Cortex of kidney (tissue), 1 donor: ENCODE results near the gene CYB5RL.
"Not testable (repeated sequence)": the region's sequence is repeated elsewhere in the genome, so short reads cannot be mapped to it uniquely, and the experiment has no call there.

Experiments used
- DNase-seq: peaks from one replicate; lab custom pipeline; 2025; lab: John Stamatoyannopoulos, UW

CYB5RL gene

DNA sequence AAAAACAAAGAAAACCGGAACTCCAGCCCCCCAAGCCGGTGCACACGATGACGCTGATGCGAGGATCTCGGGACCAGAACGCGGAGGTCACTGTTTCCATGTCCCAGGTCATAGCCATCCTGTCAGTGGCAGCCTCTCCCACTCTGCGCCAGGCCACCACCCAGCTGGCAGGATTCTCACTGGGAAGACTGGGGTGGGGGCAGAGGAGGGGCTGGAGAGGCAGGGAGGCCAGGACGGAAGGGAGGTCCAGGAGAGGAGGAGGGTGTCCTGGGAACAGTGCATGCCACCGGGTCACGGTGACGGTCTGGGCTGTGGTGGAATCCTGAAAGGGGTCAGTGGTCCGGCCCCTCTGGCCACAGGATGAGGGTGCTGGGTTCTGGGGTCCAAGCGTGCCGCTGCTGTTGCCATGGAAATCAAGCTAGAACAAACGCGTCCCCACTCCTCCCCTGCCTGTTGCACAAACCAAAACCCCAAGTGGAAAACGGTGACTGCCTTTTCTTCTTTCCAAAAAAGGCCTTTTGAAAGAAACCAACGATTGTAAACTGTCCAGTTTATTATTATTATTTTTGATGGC lies 26.2 kb upstream of the CYB5RL start:
- DNase-seq: no peak

DNA sequence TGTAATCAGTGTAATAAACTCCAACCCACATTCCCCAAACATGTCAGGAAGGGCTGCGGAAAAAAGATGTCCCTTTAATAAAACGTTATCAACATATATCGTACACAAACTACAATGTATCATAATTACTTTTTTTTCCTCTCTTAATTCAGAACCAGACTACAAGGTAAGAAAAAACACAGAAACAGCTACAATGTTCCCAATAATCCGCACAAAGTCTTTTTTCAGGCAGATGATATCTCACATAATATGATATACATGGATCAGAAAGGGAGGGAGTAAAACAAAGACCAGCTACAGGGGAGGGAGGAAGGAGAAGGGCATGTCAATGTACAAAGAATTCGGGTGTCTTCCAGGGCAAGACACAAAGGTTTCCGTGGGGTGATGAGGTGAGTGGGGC lies 25.5 kb upstream of the CYB5RL start:
- no peak for DNase-seq

DNA sequence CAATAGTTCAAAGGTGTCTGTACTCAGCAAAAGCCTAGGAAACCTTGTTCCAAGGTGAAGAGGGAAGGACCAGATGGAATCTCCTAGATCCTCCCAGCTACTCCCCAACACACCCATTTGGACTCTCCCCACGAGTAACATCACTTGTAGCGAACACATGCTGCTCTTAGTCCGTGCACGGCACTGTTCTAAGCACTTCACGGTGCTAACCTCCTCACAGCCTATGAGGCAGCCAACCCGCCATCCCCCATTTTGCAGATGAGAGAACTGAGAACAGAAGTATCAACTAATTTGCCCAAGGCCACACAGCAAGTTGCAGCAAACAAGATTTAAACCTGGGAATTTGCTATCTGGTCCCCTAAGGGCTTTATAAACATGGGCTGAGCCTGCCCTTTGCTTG lies 24.4 kb upstream of the CYB5RL start:
- DNase-seq: no peak

DNA sequence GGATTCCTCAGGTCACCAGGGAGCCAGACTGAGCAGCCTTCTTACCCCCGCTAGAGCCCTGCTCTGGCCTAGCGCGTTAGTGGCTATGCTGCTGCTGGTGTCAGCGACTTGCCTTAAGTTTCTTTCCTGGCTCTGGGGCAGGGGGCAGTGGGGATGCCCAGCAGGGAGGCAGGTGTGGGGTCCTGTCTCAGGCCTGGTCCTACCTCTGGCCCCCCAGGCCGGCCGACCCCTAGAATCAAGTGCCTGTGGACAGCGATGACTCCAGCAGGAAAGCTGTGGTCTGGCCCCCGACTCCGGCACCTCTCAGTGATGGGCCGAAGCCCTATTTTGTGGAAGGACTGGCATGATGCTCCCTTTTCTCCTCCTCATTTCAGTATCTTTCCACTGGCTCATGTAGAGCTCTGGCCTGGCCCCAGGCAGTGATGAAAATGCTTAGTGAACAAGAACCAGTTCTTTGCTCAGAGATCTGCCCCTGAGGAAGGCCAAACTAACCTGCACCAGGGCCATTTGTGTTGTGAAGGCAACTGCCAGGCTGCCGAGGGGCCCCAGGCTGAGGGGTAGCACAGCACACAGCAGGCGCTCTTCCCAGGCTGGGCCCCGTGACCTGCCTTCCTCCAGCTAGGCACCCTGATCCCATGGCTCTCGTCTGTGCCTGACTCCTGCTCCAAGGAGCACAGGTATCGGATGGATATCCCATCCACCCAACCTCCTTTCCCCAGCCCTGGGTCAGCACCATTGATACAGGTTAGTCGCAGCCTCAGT lies 23.8 kb upstream of the CYB5RL start:
- DNase-seq: no peak

DNA sequence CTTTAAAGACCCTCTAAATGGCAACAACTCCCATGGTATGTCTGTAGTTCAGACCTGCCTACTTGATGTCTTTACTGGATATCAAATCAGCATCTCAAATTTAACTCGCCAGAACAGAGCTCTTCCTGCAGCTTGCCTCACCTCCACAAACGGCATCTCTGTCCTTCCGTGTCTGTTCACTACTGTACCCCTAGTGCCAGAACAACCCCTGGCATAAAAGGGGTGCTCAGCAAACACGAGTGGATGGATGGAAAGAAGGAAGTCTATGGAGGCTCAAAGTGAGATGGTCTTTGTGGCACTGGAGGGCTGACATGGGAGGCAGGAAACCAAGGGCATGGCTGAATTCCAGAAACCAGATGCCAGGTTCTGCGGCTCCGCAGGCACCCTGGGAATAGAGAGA lies 22.9 kb upstream of the CYB5RL start:
- DNase-seq: no peak

DNA sequence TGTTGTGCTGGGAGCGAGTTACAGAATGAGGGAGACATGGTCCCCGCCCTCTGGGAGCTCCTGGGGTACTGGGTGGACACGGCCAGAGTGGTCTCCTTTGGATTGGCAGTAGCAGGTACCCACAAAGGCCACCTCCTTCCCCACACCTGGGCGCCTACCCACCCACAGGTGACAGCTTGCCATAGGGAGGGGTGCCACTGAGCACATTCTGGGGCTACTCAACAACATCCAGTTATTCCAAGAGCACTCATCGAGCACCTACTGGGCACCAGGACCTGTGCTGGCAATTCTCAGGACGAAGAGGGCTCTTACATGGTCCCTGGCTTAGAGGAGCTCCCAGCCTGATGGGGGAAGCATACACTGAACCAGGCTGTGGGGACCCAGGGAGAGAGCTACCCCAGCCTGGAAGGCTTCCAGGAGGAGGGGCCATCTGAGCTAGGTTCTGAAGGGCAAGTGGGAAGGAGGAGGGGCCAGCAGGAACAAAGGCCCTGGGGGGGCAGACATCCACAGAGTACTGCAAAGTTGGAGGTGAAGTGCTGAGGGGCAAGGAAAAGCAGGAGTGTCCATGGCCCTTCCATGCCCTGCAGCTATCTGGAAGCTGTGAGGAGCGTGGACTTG lies 22.1 kb upstream of the CYB5RL start:
- DNase-seq: no peak

DNA sequence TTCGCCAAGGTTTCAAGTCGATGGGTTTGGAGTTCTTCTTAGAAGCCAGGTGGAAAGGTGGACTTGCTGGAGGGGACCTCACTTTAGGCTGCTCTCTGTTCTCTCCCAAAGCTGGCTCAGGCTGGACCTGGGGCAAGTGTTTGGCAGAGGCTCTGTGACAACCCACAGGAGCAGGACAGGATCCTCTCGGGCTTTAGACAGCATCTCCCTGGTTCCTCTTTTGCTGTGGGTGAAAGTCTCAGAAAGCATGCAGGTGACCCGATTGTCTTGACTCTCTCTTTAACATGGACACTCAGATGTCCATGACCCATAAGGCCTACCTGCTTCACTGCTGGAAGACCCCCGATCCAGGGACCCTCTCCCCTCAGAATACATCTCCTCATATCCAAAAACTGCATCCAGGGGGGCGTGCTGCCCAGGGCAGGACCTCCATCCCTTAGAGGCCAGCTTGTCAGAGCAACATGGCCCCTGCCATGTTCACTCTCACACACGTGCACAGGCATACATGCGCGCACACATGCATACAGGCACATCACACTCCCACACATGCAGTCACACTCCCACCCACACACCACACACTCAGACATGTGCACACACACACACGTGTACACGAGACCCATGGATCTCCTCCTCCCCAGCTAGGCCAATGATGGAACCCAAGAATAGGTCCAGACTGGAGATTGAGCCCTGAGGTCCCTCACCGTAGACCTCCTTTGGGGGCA lies 21.4 kb upstream of the CYB5RL start:
- no peak for DNase-seq

DNA sequence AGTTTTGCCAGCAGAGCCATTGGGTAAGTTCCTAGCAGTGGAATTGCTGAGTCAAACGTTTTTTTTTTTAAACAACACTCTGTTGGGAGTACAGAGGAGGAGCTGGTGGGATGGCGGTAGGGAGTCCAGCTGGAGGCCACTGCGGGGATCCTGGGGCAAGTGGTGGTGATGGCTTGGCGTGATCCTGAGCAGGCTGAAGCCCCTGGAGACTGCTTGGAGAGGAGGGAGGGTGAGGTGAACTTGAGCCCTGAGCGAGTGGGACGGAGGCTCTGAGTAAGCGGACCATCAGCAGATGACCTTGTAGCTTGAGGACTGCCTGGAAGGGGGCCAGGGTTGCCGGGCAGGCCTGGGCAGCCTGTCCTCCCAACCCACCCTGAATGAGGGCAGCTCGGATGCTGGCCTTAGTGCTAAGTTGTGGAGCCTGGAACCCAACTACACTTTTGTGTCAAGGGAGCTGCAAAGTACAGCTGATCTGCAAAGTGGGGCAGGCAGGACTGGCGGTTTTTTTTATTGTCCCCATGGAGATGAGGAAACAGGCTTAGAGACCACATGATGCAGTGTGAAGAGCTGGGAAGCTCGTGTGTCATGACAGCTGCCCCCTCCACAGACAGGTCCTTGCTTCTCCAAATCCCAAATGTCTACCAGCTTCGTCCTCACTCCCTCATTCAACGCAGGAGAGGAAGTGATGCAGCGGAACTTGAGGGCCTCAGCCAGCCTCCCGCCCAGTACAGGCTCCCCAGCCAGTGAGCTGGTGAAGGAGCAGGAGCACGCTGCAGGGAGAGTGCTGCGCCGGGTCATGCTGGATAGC lies 20.4 kb upstream of the CYB5RL start:
- DNase-seq: no peak

DNA sequence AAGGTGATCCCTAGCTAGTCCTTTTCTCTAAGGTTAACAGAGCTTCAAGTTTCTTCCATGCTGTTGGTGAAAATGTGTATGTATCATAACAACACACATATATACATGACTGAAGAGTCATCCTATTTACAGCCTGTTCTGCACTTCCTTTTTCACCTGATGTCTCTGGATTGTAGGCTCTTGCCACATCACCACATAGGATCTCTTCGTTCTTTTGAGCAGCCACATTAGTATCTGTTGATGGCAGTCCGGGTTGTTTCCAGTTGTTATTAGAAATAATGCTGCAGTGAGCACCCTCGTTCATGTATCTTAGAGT lies 19.8 kb upstream of the CYB5RL start:
- DNase-seq: no peak

DNA sequence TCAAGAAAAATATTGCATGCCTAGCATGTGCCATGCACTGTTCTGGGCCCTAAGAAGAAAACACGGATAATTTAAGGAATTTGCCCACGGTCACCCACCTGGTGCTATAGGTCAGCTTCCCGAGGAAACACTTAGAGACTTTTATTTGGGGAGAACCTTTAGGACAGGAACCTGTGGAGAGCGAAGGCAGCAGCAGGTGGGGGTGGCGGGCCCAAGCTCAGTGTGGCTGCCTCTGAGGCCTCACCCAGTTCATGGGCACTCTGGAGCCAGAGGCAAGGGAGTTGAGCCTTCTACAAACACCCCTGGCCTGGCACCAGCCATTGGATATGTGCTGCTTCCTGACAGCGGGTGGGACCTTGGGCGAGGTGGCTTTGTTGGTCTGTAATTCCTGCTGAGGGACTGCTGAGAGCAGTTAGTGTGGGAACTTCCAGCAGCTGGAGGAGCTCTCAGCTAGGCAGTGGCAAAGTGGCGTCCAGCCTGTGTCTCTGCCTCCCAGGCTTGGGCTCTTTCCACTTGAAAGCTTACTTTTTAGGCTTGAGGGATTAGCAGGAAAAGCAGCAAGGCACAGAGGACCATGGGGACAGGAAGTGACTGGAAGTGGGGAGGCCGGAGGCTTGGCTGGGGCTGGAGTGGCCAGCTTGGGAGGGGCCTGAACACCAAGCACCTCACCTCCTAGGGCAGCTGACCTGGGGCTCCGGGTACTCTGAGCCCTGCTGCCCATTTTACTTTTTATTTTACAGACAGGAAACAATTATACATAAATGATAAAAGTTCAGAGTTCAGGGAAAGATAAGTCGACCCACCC lies 19.3 kb upstream of the CYB5RL start:
- DNase-seq: no peak

DNA sequence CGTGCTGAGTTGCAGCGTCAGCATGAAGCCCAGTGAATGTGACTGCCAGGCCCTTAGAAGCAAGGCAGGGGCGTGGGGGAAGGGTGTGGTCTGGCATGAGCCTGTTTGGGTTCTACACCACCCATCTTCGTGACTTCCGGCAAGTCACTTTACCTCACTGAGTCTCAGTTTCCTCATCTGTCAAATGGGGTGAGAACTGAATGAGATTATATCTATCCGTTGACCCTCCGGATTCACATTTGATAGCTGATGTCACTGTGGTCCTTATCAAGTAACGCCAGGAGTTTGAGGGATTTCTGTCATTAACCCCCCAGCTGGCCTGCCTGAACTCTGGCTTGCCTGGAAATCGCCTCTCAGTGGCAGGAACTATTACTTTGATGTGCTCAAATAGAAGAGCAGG lies 15.7 kb upstream of the CYB5RL start:
- DNase-seq: no peak

DNA sequence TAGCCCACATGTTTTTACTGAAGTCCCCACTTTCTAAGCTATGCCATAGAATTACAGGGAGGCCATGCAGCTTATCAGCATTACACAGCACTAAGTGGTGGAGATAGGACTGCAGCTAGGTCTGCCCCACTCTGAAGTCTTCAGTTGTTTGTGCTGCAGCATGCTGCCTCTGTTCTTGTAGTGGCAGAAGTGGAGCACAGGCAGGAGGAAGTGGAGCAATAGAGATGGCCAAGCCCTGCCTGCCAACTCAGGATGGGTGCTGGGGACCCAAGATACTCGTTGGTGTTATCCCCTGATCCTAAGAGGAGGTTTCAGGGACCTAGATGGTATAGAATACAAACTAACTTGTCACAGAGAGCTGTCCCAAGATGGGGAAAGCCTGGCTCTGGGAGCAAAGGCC lies 13.0 kb upstream of the CYB5RL start:
- no peak for DNase-seq

DNA sequence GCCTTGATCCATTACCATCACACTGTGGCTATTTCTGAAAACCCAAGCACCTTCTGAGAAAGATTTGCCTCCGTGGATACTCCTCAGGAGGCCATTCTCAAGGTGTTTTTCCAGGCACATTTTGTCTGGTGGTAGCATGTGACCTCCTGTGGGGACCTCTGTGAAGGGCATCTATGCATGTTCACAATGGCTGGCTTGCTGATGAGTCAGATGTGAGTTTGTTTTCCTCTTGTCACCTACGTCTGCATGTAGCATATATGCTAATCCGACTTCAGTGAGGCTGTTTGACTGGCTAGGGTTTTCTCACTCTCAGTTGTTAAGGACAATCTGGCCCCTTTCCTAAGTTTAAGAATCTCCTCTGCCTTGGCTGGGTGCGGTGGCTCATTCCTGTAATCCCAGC lies 8.1 kb upstream of the CYB5RL start:
- DNase-seq: not testable (repeated sequence)

DNA sequence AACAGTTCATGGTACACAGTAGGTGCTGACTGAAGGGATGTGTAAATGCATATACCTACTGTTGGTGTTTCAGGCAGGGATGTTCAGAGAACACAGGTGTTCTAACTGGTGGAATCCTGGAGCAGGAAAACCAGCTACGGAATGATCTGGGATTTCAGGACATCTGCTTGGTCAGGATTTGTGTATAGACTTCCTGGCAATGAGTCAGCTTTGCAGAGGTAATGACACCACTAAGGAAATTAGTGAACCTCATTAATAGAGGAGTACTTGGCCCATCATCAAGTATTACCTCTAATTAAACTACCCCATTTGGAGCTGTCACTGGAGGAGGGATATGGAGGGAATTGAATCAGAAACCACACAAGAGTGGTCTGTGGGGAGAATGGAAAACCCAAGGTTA lies 7.5 kb upstream of the CYB5RL start:
- DNase-seq: no peak

DNA sequence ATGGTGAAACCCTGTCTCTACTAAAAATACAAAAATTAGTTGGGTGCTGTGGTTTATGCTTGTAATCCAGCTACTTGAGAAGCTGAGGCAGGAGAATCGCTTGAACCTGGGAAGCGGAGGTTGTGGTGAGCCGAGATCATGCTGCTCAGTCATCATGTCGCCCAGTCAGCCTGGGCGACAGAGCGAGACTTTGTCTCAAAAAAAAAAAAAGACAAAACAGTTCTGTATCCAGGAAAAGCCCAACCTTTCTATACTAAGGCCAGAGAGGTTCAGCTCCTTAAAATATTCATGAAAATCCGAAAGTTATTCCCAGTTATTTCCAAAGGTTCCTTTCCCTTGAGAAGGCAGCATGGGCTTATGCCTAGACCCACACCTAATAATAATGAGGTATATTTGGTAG lies 4.4 kb upstream of the CYB5RL start:
- DNase-seq: no peak

DNA sequence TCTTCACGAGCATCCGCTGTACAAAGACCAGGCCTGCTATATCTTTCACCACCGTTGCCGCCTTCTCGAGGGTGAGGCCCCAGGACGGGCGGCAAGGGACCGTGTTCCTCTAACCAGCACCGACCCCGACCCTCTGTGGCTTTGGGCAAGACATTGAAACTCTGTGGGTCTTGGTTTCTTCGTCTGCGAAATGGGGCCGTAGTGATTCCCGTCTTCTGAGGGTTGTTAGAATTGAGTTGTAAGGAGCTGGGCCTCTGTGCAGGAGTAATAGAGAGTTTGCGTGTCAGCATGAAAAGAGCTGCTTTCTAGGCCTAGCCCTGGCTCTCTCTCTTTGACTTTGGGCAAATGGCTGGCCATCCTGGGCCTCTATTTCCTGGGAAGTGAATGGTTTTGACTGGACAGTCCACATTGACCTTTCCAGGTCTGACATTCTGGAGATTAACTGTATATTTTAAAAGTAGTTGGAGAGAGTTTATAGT lies 728 bp upstream of the CYB5RL start:
- no peak for DNase-seq

DNA sequence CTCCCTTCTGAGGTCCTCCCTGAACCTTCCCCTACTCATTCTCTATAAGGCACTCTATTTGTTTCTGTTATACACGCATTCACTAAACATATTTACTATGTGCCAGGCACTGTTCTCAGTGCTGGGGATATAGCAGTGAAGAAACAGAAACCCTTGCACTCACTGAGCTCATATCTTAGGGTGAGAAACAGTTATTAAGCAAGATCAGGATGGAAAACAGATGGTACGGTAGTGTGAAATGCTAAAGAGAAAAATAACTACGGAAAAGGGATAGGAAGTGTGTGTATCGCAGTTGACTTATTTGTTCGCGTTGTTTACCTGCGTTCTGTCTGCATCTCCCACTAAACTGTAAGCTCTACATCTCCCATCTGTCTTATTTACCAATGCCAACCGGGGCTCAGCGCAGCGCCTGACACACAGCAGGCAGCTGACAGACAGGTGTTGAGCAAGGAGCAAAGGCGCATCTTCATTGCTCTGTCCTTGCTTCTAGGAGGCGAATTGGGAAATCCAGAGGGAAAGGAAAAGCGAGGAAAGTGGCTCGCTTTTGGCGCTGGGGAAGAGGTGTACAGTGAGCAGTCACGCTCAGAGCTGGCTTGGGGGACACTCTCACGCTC lies 572 bp downstream of the CYB5RL start:
- DNase-seq: no peak

DNA sequence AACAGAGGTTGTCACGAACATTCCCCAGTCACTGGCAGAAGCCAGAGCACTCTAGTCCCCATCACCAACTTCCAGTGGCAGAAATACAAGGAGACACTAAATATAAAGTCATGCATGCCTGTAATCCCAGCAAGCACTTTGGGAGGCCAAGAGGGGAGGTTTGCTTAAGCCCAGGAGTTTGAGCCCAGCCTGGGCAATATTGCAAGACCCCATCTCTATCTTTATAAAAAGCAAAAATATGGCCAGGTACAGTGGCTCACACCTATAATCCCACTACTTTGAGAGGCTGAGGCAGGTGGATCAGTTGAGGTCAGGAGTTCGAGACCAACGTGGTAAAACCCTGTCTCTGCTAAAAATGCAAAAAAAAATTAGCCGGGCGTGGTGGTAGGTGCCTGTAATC lies 6.4 kb downstream of the CYB5RL start:
- DNase-seq: no peak

DNA sequence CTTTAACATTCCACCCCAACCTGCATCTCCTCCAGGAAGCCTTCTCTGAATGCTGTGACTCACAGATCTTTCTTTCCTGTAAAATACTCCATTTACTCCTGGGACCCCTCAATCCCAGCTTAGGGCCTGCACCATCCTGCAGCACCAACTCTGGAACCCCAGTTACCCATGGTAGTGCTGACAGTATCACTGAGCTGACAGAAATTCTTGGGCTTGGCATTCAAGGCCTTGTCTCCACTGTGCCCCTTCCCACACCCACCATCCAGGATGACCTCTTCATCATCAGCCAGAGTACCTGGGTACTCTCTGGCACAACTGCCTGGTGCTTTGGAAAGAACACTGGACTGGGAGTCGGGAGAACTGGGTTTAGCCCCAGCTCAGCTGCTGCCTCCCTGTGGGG lies 8.3 kb downstream of the CYB5RL start:
- no peak for DNase-seq

DNA sequence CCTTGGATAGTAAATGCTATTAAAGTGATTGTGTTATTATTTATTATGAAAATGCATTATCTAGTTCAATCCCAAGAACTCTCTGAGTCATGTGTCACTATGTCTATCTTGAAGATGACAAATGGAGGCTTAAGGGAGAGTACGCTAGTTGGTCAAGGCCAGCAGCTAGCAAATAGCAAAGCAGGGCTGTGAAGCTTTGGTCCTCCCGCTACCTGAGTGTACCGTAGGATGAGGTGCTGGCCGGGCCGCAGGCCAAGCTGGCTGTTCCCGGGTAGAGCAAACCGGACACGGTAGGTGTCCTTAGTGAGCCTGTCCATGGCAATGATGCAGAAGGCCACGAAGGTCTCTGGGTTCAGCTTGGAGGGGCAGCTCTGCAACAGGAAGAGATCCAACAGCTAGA lies 9.3 kb downstream of the CYB5RL start:
- DNase-seq: no peak

DNA sequence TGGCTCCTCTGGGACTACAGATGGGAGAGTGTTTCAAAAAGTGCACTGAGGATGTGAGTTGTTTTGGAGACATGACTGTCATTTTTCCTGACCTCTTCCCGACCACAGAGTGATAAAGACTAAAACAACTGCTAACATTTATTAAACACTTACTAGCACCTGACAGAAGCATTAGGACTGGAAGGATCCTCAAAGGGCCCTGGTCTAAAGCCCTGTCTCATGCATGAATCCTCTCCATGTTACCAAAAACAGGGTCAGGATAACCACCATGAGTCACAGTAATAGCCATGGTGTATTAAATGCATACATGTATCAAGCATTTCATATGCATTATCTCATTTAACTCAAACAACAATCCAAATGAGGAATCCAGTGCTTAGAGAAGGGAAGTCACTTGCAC lies 11.5 kb downstream of the CYB5RL start:
- no peak for DNase-seq
